ENCODE results near the gene TMEM38A. TPM values are rescaled to one million over a fixed set of nuclear protein-coding genes. Genes with fewer than 3 reads are reported as not detected.

TMEM38A gene
- total RNA-seq = 5.1 TPM
- long read RNA-seq, transcript TMEM38A-201 (6 exons, 2,649 nt) = major isoform, 20 of 26 reads
- long read RNA-seq, partial matches to known transcripts = 0 of 26 reads
- long read RNA-seq, other reads (novel, unspliced or antisense) = 3 of 26 reads

GRCh38 chr19:16660763-16661479 lies at the start of gene TMEM38A:
TMEM38A (plus strand) TSS chr19:16661139; CDS start chr19:16661218, 79 bp downstream.
- no peak for TF ChIP-seq CTCF (IDR thresholded peaks at IDR 0.05)
- ATAC-seq (peak; percentile 50), DNase-seq (peak; percentile 78)
- no peaks in the 10 kb centered on the region for H3K27me3 ChIP-seq
- peak within 1 kb of the TSS; percentile 87 for H3K27ac ChIP-seq
- peak within 1 kb of the TSS; percentile 62 for H3K4me3 ChIP-seq
- intact Hi-C loops (cut with DNase I) = no loop called here
- H3K4me1 ChIP-seq = peaks cover 20% of the 10 kb centered on the region
- H3K9me3 ChIP-seq = no peaks in the 10 kb centered on the region
- peaks cover 30% of the 10 kb centered on the region for H3K36me3 ChIP-seq

- peaks cover 65% of the 10 kb centered on the region for H3K4me1 ChIP-seq
- H3K9me3 ChIP-seq = no peaks in the 10 kb centered on the region
- H3K4me3 ChIP-seq = no peak overlapping the region
- no peaks in the 10 kb centered on the region for H3K36me3 ChIP-seq
- H3K27ac ChIP-seq = peak overlapping the region; percentile 47
- intact Hi-C loops (cut with DNase I) = no loop called here
- ATAC-seq (no peak), DNase-seq (no peak)
- no peak for TF ChIP-seq CTCF (IDR thresholded peaks at IDR 0.05)
- H3K27me3 ChIP-seq = no peaks in the 10 kb centered on the region
These were observed 48.3 kb upstream of the TMEM38A start for GRCh38 chr19:16612636-16613035.

- DNase-seq = no peak
- no peaks in the 10 kb centered on the region for H3K36me3 ChIP-seq
- intact Hi-C loops (cut with DNase I) = no loop called here
- H3K27ac ChIP-seq = no peak overlapping the region
- ATAC-seq = no peak
- no peak for TF ChIP-seq CTCF (IDR thresholded peaks at IDR 0.05)
- H3K4me1 ChIP-seq = peaks cover 56% of the 10 kb centered on the region
- no peaks in the 10 kb centered on the region for H3K9me3 ChIP-seq
- H3K27me3 ChIP-seq = no peaks in the 10 kb centered on the region
- no peak overlapping the region for H3K4me3 ChIP-seq
These were observed 47.1 kb upstream of the TMEM38A start for GRCh38 chr19:16613841-16614240.

GRCh38 chr19:16614941-16615340 lies 46.0 kb upstream of the TMEM38A start:
- ATAC-seq = no peak

GRCh38 chr19:16615808-16616207 lies 45.1 kb upstream of the TMEM38A start:
- TF ChIP-seq CTCF (IDR thresholded peaks at IDR 0.05) = no peak
- Histone ChIP-seq H3K36me3 (no peaks in the 10 kb centered on the region), H3K27ac (no peak overlapping the region), H3K27me3 (no peaks in the 10 kb centered on the region), H3K9me3 (no peaks in the 10 kb centered on the region), H3K4me1 (peaks cover 54% of the 10 kb centered on the region), H3K4me3 (no peak overlapping the region)
- DNase-seq = no peak
- ATAC-seq = no peak
- intact Hi-C loops (cut with DNase I) = no loop called here

More at GRCh38 chr19:16614941-16615340, 46.0 kb upstream of the TMEM38A start:
- intact Hi-C loops (cut with DNase I) = no loop called here
- Histone ChIP-seq H3K9me3 (no peaks in the 10 kb centered on the region), H3K4me1 (peaks cover 58% of the 10 kb centered on the region), H3K4me3 (no peak overlapping the region), H3K27ac (no peak overlapping the region), H3K27me3 (no peaks in the 10 kb centered on the region), H3K36me3 (no peaks in the 10 kb centered on the region)
- TF ChIP-seq CTCF (IDR thresholded peaks at IDR 0.05) = no peak
- DNase-seq = no peak
